Cardiac fibroblast (primary cell): ENCODE data around the gene CMTM1.
"Not testable (repeated sequence)": the region's sequence is repeated elsewhere in the genome, so short reads cannot be mapped to it uniquely, and the experiment has no call there.

ENCODE experiments used
- DNase-seq, 2 donors: peaks; one replicate each; pipeline versions ENCODE4 v3.0.0 to v3.0.0-alpha.2; 2010; ENCODE audit warnings: low read depth in 2 of 2
- H3K4me3 ChIP-seq, 2 donors: replicated peaks in 1 of 2; 1 replicate in 1 of 2; 2 replicates in 1 of 2; pipeline ENCODE4 v1.5.1; 2011; ENCODE audit warnings: low read depth in 2 of 2, low read length in 2 of 2, mild to moderate bottlenecking in 2 of 2, moderate library complexity in 1 of 2
- CTCF ChIP-seq: IDR thresholded peaks from one replicate; pipeline ENCODE4 v1.5.1; 2011; ENCODE audit warnings: low read depth, mild to moderate bottlenecking, low read length, inconsistent platforms

The CMTM1 gene

GRCh38 chr16:66605979-66606751 lies 39.9 kb downstream of the CMTM1 start:
- TF ChIP-seq CTCF = no peak
- DNase-seq = no peak
- peak overlapping the region; percentile 64 to 73 for H3K4me3 ChIP-seq

- no peak overlapping the region for H3K4me3 ChIP-seq
- peak; percentile 91 to 92 for DNase-seq
- TF ChIP-seq CTCF = peak; percentile 93
Observed at GRCh38 chr16:66608241-66609138, 42.3 kb downstream of the CMTM1 start.

- DNase-seq = no peak
- no peak overlapping the region for H3K4me3 ChIP-seq
- no peak for TF ChIP-seq CTCF
Observed at GRCh38 chr16:66609139-66609510, 42.9 kb downstream of the CMTM1 start.

- DNase-seq = no peak
- H3K4me3 ChIP-seq = no peak overlapping the region
- no peak for TF ChIP-seq CTCF
Observed at GRCh38 chr16:66610111-66610820, 44.0 kb downstream of the CMTM1 start.

GRCh38 chr16:66611911-66612310 lies 45.7 kb downstream of the CMTM1 start:
- not testable (repeated sequence) for H3K4me3 ChIP-seq, DNase-seq

GRCh38 chr16:66612422-66612821 lies 46.2 kb downstream of the CMTM1 start:
- TF ChIP-seq CTCF = no peak
- no peak overlapping the region for H3K4me3 ChIP-seq
- no peak for DNase-seq
